ENCODE measurements around the gene PGAP1.

Gene PGAP1

DNA sequence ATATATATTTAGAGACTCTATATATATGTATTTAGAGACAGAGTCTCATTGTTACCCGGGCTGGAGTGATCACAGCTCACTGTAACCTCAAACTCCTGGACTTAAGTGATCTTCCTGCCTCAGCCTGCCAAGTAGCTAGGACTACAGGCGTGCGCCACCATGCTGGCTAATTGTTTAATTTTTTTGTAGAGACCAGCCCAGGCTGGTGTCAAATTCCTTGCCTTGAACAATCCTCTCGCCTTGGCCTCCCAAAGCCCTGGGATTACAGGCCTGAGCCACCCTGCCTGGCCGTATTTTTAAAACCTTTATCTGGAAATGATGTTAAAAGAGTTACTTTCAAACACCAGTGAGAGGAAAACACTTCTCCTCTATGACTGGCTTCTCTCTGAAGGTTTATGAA is 30.9 kb upstream of the PGAP1 start:
- Histone ChIP-seq H2AFZ (ENCODE audit: low read length) (no peak overlapping the region), H3K27me3 (ENCODE audit: insufficient read depth, low read length, poor library complexity, severe bottlenecking) (no peaks in the 10 kb centered on the region)

DNA sequence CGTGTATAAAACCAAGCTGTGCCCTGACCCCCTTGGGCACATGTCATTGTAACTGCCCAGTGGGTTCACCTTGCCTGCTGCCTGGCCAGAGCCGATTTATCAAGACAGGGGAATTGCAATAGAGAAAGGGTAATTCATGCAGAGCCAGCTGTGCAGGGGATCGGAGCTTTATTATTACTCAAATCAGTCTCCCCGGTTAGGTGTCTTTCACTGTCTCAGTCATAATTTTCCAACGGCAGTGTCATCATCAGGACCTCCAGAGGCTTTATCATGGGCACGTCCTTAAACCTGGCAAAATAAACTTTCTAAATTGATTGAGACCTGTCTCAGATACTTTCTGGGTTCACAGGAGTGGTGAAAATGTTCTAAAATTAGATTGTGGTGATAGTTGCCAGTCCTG is 29.6 kb upstream of the PGAP1 start:
- Histone ChIP-seq H2AFZ (ENCODE audit: low read length) (no peak overlapping the region), H3F3A (ENCODE audit: low read depth) (no peaks in the 10 kb centered on the region), H3K27me3 (ENCODE audit: insufficient read depth, low read length, poor library complexity, severe bottlenecking) (no peaks in the 10 kb centered on the region), H3K9me2 (replicated peaks; ENCODE audit: low read depth, low read length) (no peaks in the 10 kb centered on the region), H3K4me2 (ENCODE audit: low read depth, low read length, poor library complexity, severe bottlenecking) (no peak overlapping the region), H4K20me1 (ENCODE audit: insufficient read depth, low read length, poor library complexity, severe bottlenecking) (no peaks in the 10 kb centered on the region), H3K36me3 (ENCODE audit: insufficient read depth, low read length) (no peaks in the 10 kb centered on the region), H3K79me2 (ENCODE audit: insufficient read depth, low read length) (no peaks in the 10 kb centered on the region), H3K4me3 (ENCODE audit: low read length, poor library complexity, severe bottlenecking) (no peak overlapping the region), H3K9me3 (ENCODE audit: insufficient read depth, low read depth, low read length) (no peaks in the 10 kb centered on the region), H3K4me1 (ENCODE audit: insufficient read depth, low read length, poor library complexity, severe bottlenecking) (peaks cover 4% of the 10 kb centered on the region), H3K9ac (ENCODE audit: low read depth, low read length, poor library complexity, severe bottlenecking) (no peak overlapping the region)
- TF ChIP-seq, protein P1, sequence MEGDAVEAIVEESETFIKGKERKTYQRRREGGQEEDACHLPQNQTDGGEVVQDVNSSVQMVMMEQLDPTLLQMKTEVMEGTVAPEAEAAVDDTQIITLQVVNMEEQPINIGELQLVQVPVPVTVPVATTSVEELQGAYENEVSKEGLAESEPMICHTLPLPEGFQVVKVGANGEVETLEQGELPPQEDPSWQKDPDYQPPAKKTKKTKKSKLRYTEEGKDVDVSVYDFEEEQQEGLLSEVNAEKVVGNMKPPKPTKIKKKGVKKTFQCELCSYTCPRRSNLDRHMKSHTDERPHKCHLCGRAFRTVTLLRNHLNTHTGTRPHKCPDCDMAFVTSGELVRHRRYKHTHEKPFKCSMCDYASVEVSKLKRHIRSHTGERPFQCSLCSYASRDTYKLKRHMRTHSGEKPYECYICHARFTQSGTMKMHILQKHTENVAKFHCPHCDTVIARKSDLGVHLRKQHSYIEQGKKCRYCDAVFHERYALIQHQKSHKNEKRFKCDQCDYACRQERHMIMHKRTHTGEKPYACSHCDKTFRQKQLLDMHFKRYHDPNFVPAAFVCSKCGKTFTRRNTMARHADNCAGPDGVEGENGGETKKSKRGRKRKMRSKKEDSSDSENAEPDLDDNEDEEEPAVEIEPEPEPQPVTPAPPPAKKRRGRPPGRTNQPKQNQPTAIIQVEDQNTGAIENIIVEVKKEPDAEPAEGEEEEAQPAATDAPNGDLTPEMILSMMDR (conservative IDR thresholded peaks at IDR 0.05; ENCODE audit: low read length), result no peak
- TF ChIP-seq EZH2phosphoT487 (IDR thresholded peaks at IDR 0.05; ENCODE audit: borderline replicate concordance), result no peak

More for the DNA sequence above, 30.9 kb upstream of the PGAP1 start:
- H3F3A ChIP-seq (ENCODE audit: low read depth), result no peaks in the 10 kb centered on the region
- peaks cover 12% of the 10 kb centered on the region for H3K4me1 ChIP-seq (ENCODE audit: insufficient read depth, low read length, poor library complexity, severe bottlenecking)
- no peak overlapping the region for H3K4me3 ChIP-seq (ENCODE audit: low read length, poor library complexity, severe bottlenecking)
- no peaks in the 10 kb centered on the region for H3K36me3 ChIP-seq (ENCODE audit: insufficient read depth, low read length)
- H3K79me2 ChIP-seq (ENCODE audit: insufficient read depth, low read length), result no peaks in the 10 kb centered on the region
- H3K9me2 ChIP-seq (replicated peaks; ENCODE audit: low read depth, low read length), result no peaks in the 10 kb centered on the region
- no peaks in the 10 kb centered on the region for H4K20me1 ChIP-seq (ENCODE audit: insufficient read depth, low read length, poor library complexity, severe bottlenecking)
- TF ChIP-seq, protein P1 (conservative IDR thresholded peaks at IDR 0.05; ENCODE audit: low read length), result no peak
- no peak overlapping the region for H3K4me2 ChIP-seq (ENCODE audit: low read depth, low read length, poor library complexity, severe bottlenecking)
- no peak overlapping the region for H3K9ac ChIP-seq (ENCODE audit: low read depth, low read length, poor library complexity, severe bottlenecking)
- no peaks in the 10 kb centered on the region for H3K9me3 ChIP-seq (ENCODE audit: insufficient read depth, low read depth, low read length)

DNA sequence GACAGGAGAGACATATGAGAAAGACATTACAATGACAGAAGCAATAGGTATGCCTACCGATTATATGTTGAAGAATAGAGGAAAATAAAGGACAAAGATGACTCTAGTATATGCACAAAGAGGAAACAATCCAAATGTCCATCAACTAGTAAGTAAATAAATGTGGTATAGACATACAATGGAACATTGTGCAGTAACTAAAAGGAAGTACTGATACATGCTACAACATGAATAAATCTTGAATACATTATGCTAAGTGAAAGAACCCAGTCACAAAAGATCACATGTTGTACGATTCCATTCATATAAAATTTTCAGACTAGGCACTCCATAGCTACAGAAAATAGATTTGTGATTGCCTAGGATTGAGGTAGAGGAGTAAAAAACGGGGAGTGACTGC is 28.5 kb upstream of the PGAP1 start:
- no peaks in the 10 kb centered on the region for H3K9me2 ChIP-seq (replicated peaks; ENCODE audit: low read depth, low read length)
- no peaks in the 10 kb centered on the region for H3K36me3 ChIP-seq (ENCODE audit: insufficient read depth, low read length)
- no peaks in the 10 kb centered on the region for H3K9me3 ChIP-seq (ENCODE audit: insufficient read depth, low read depth, low read length)
- no peak overlapping the region for H3K4me3 ChIP-seq (ENCODE audit: low read length, poor library complexity, severe bottlenecking)
- H3K9ac ChIP-seq (ENCODE audit: low read depth, low read length, poor library complexity, severe bottlenecking), result no peak overlapping the region
- no peak overlapping the region for H3K4me2 ChIP-seq (ENCODE audit: low read depth, low read length, poor library complexity, severe bottlenecking)
- TF ChIP-seq EZH2phosphoT487 (IDR thresholded peaks at IDR 0.05; ENCODE audit: borderline replicate concordance), result no peak
- TF ChIP-seq, protein P1 (conservative IDR thresholded peaks at IDR 0.05; ENCODE audit: low read length), result no peak
- no peaks in the 10 kb centered on the region for H3F3A ChIP-seq (ENCODE audit: low read depth)
- no peaks in the 10 kb centered on the region for H3K27me3 ChIP-seq (ENCODE audit: insufficient read depth, low read length, poor library complexity, severe bottlenecking)
- no peak overlapping the region for H2AFZ ChIP-seq (ENCODE audit: low read length)
- peaks cover 4% of the 10 kb centered on the region for H3K4me1 ChIP-seq (ENCODE audit: insufficient read depth, low read length, poor library complexity, severe bottlenecking)
- no peaks in the 10 kb centered on the region for H3K79me2 ChIP-seq (ENCODE audit: insufficient read depth, low read length)
- H4K20me1 ChIP-seq (ENCODE audit: insufficient read depth, low read length, poor library complexity, severe bottlenecking), result no peaks in the 10 kb centered on the region

Measured in Loucy (cell line).